Measurements from ENCODE around the gene AMMECR1.

AMMECR1 gene

GRCh38 chrX:110304371-110304770 lies 13.5 kb downstream of the AMMECR1 start:
- H4K20me1 ChIP-seq (ENCODE audit: insufficient read depth, low read length, poor library complexity, severe bottlenecking): peaks cover 5% of the 10 kb centered on the region
- TF ChIP-seq CTCF (conservative IDR thresholded peaks at IDR 0.05; ENCODE audit: low read length): no peak
- no peak for TF ChIP-seq EZH2phosphoT487 (IDR thresholded peaks at IDR 0.05; ENCODE audit: borderline replicate concordance)
- no peak overlapping the region for H3K9ac ChIP-seq (ENCODE audit: low read depth, low read length, poor library complexity, severe bottlenecking)
- no peaks in the 10 kb centered on the region for H3K9me3 ChIP-seq (ENCODE audit: insufficient read depth, low read depth, low read length)
- no peak overlapping the region for H2AFZ ChIP-seq (ENCODE audit: low read length)
- no peaks in the 10 kb centered on the region for H3K9me2 ChIP-seq (replicated peaks; ENCODE audit: low read depth, low read length)
- H3K27me3 ChIP-seq (ENCODE audit: insufficient read depth, low read length, poor library complexity, severe bottlenecking): no peaks in the 10 kb centered on the region
- peaks cover 64% of the 10 kb centered on the region for H3K79me2 ChIP-seq (ENCODE audit: insufficient read depth, low read length)
- peaks cover 11% of the 10 kb centered on the region for H3K4me1 ChIP-seq (ENCODE audit: insufficient read depth, low read length, poor library complexity, severe bottlenecking)
- H3K4me3 ChIP-seq (ENCODE audit: low read length, poor library complexity, severe bottlenecking): no peak overlapping the region
- no peaks in the 10 kb centered on the region for H3F3A ChIP-seq (ENCODE audit: low read depth)
- H3K36me3 ChIP-seq (ENCODE audit: insufficient read depth, low read length): no peaks in the 10 kb centered on the region
- no peak overlapping the region for H3K4me2 ChIP-seq (ENCODE audit: low read depth, low read length, poor library complexity, severe bottlenecking)

- Histone ChIP-seq H3K4me1 (ENCODE audit: insufficient read depth, low read length, poor library complexity, severe bottlenecking) (peaks cover 4% of the 10 kb centered on the region), H3K36me3 (ENCODE audit: insufficient read depth, low read length) (no peaks in the 10 kb centered on the region), H3K27me3 (ENCODE audit: insufficient read depth, low read length, poor library complexity, severe bottlenecking) (no peaks in the 10 kb centered on the region), H3K4me2 (ENCODE audit: low read depth, low read length, poor library complexity, severe bottlenecking) (no peak overlapping the region), H3K9ac (ENCODE audit: low read depth, low read length, poor library complexity, severe bottlenecking) (no peak overlapping the region), H3K4me3 (ENCODE audit: low read length, poor library complexity, severe bottlenecking) (no peak overlapping the region), H3K79me2 (ENCODE audit: insufficient read depth, low read length) (peaks cover 51% of the 10 kb centered on the region), H4K20me1 (ENCODE audit: insufficient read depth, low read length, poor library complexity, severe bottlenecking) (no peaks in the 10 kb centered on the region), H3K9me3 (ENCODE audit: insufficient read depth, low read depth, low read length) (no peaks in the 10 kb centered on the region), H2AFZ (ENCODE audit: low read length) (no peak overlapping the region), H3K9me2 (replicated peaks; ENCODE audit: low read depth, low read length) (no peaks in the 10 kb centered on the region), H3F3A (ENCODE audit: low read depth) (no peaks in the 10 kb centered on the region)
- TF ChIP-seq CTCF (conservative IDR thresholded peaks at IDR 0.05; ENCODE audit: low read length) (no peak), EZH2phosphoT487 (IDR thresholded peaks at IDR 0.05; ENCODE audit: borderline replicate concordance) (no peak)
Measured at GRCh38 chrX:110302975-110303374, 14.9 kb downstream of the AMMECR1 start.

- Histone ChIP-seq H3F3A (ENCODE audit: low read depth) (no peaks in the 10 kb centered on the region), H3K9me3 (ENCODE audit: insufficient read depth, low read depth, low read length) (peaks cover 5% of the 10 kb centered on the region; the same call in 1 of the 2 replicates), H3K4me1 (ENCODE audit: insufficient read depth, low read length, poor library complexity, severe bottlenecking) (peaks cover 4% of the 10 kb centered on the region), H3K4me2 (ENCODE audit: low read depth, low read length, poor library complexity, severe bottlenecking) (no peak overlapping the region), H3K9me2 (replicated peaks; ENCODE audit: low read depth, low read length) (no peaks in the 10 kb centered on the region), H4K20me1 (ENCODE audit: insufficient read depth, low read length, poor library complexity, severe bottlenecking) (no peaks in the 10 kb centered on the region), H3K27me3 (ENCODE audit: insufficient read depth, low read length, poor library complexity, severe bottlenecking) (no peaks in the 10 kb centered on the region), H3K4me3 (ENCODE audit: low read length, poor library complexity, severe bottlenecking) (no peak overlapping the region), H3K9ac (ENCODE audit: low read depth, low read length, poor library complexity, severe bottlenecking) (no peak overlapping the region), H3K79me2 (ENCODE audit: insufficient read depth, low read length) (peaks cover 42% of the 10 kb centered on the region), H2AFZ (ENCODE audit: low read length) (no peak overlapping the region), H3K36me3 (ENCODE audit: insufficient read depth, low read length) (no peaks in the 10 kb centered on the region)
- no peak for TF ChIP-seq EZH2phosphoT487 (IDR thresholded peaks at IDR 0.05; ENCODE audit: borderline replicate concordance)
- no peak for TF ChIP-seq CTCF (conservative IDR thresholded peaks at IDR 0.05; ENCODE audit: low read length)
Measured at GRCh38 chrX:110301194-110301593, 16.7 kb downstream of the AMMECR1 start.

Data from Loucy (cell line).